Endothelial cell of umbilical vein (primary cell): ENCODE results near the gene DEFB110. TPM values are rescaled to one million over a fixed set of nuclear protein-coding genes. Genes with fewer than 3 reads are reported as not detected.

Experiments
- BruUV-seq: library from RNA; stranded (reverse); fragments of 400-500 nt; replicated peaks from 2 replicates; lab custom pipeline; 2021; lab: Mats Ljungman, UMichigan
- CTCF ChIA-PET: fragments of 300-600, 350-600 bp; sonication (Branson Sonifier 250); formaldehyde crosslinking; loops from one replicate; lab custom pipeline; 2021; ENCODE audit warnings: antibody characterized with exemption, inconsistent platforms; lab: Charles Lee
- POLR2A ChIA-PET: fragments of 300-600, 350-600 bp; sonication (Branson Sonifier 250); formaldehyde crosslinking; loops from one replicate; lab custom pipeline; 2021; ENCODE audit warnings: antibody characterized with exemption, inconsistent platforms; lab: Charles Lee
- DNase-seq: peaks from one replicate; pipeline ENCODE4 v3.0.0-alpha.2; 2011; ENCODE audit warnings: low read depth, low spot score
- FAIRE-seq: peaks from 2 replicates; lab custom pipeline; 2011; peaks lifted over from hg19 to GRCh38; lab: Jason Lieb, UNC
- H2AFZ ChIP-seq: 2 replicates; pipeline ENCODE4 v1.6.0; 2012; ENCODE audit warnings: low read depth, low read length, control low read depth, inconsistent platforms
- H3K27ac ChIP-seq: 2 replicates; pipeline ENCODE4 v1.5.1; 2011; ENCODE audit warnings: low read depth, mild to moderate bottlenecking, control low read depth, low read length, moderate library complexity; ENCODE audit not compliant: insufficient read depth
- H3K27me3 ChIP-seq, 2 experiments: 2 replicates each; pipeline versions ENCODE4 v1.6.0 to v1.6.1; 2011; ENCODE audit warnings: low read length in 2 of 2, mixed read lengths in 1 of 2; ENCODE audit not compliant: control insufficient read depth in 2 of 2, insufficient read depth in 2 of 2
- H3K36me3 ChIP-seq, 2 experiments: 2 replicates in 1 of 2; 3 replicates in 1 of 2; pipeline ENCODE4 v1.5.1; 2011; ENCODE audit warnings: low read length in 2 of 2, mild to moderate bottlenecking in 1 of 2, moderate library complexity in 1 of 2; ENCODE audit not compliant: control insufficient read depth in 2 of 2, insufficient read depth in 2 of 2; ENCODE audit errors: extremely low read depth in 1 of 2
- H3K4me1 ChIP-seq: 3 replicates; pipeline ENCODE4 v1.5.1; 2011; ENCODE audit warnings: mild to moderate bottlenecking, low read length; ENCODE audit not compliant: control insufficient read depth, insufficient read depth; ENCODE audit errors: extremely low read depth
- H3K4me2 ChIP-seq: 2 replicates; pipeline ENCODE4 v1.6.1; 2011; ENCODE audit warnings: low read length, control low read depth, mixed read lengths; ENCODE audit not compliant: insufficient read depth
- H3K4me3 ChIP-seq, 3 experiments: fragments of 200-600 bp in 1 of 3; sonication (generic), shearing (Covaris generic) in 1 of 3; replicated peaks in 1 of 3; 2 replicates each; pipeline ENCODE4 v1.5.1; 2011 to 2016; ENCODE audit warnings: control low read depth in 3 of 3, low read length in 3 of 3, mild to moderate bottlenecking in 2 of 3, inconsistent platforms in 1 of 3, low read depth in 1 of 3, moderate library complexity in 1 of 3; ENCODE audit not compliant: insufficient read depth in 1 of 3
- H3K79me2 ChIP-seq: 2 replicates; pipeline ENCODE4 v1.6.0; 2012; ENCODE audit warnings: low read length, inconsistent platforms; ENCODE audit not compliant: control insufficient read depth, insufficient read depth
- H3K9ac ChIP-seq: replicated peaks from 2 replicates; pipeline ENCODE3; 2011; ENCODE audit warnings: low read length, control low read depth; ENCODE audit not compliant: insufficient read depth; ENCODE audit errors: extremely low read depth
- H3K9me1 ChIP-seq: replicated peaks from 3 replicates; pipeline ENCODE4 v1.6.0; 2011; ENCODE audit warnings: mild to moderate bottlenecking, low read length; ENCODE audit not compliant: control insufficient read depth, insufficient read depth; ENCODE audit errors: extremely low read depth
- H3K9me3 ChIP-seq: replicated peaks from 2 replicates; pipeline ENCODE4 v1.5.1; 2012; ENCODE audit warnings: low read length, inconsistent platforms; ENCODE audit not compliant: control insufficient read depth, insufficient read depth
- H4K20me1 ChIP-seq: replicated peaks from 2 replicates; pipeline ENCODE3; 2011; ENCODE audit warnings: mild to moderate bottlenecking, low read length; ENCODE audit not compliant: control insufficient read depth, insufficient read depth; ENCODE audit errors: extremely low read depth
- EZH2 ChIP-seq: IDR thresholded peaks from 2 replicates; pipeline ENCODE4 v1.6.1; 2012; ENCODE audit warnings: borderline replicate concordance, low read depth, mild to moderate bottlenecking, moderate library complexity, low read length, inconsistent platforms; ENCODE audit not compliant: severe bottlenecking
- GATA2 ChIP-seq: IDR thresholded peaks from 2 replicates; pipeline ENCODE4 v1.7.0; 2011; ENCODE audit warnings: low read depth, mild to moderate bottlenecking, moderate library complexity, mixed read lengths, low read length; ENCODE audit not compliant: insufficient read length, insufficient read depth
- JUN ChIP-seq: IDR thresholded peaks from 2 replicates; pipeline ENCODE4 v1.6.1; 2011; ENCODE audit warnings: borderline replicate concordance, low read depth; ENCODE audit not compliant: insufficient read length, insufficient read depth
- MYC ChIP-seq: IDR thresholded peaks from one replicate; pipeline ENCODE4 v1.6.1; 2011; ENCODE audit warnings: mild to moderate bottlenecking, low read depth, low read length
- POLR2A ChIP-seq: IDR thresholded peaks from 2 replicates; pipeline ENCODE4 v1.6.1; 2012; ENCODE audit warnings: low read depth, mild to moderate bottlenecking, control low read depth, low read length
- dilution Hi-C: fragments of 300-500 bp; cut with MboI; formaldehyde crosslinking; loops from one replicate; pipeline ENCODE4 v1.15.0; 2019; ENCODE audit warnings: low sequenced_read_pairs; ENCODE audit not compliant: extremely low pct_ligation_motif_present
- intact Hi-C: fragments of 100-400 bp; cut with micrococcal nuclease; formaldehyde crosslinking; loops from one replicate; pipeline ENCODE4 v1.10.0; 2022
- polyA plus RNA-seq, 4 experiments: library from polyadenylated mRNA; depleted of rRNA in 3 of 4; stranded (reverse) in 3 of 4; unstranded in 1 of 4; fragments of >200 nt; gene quantifications; 2 replicates each; pipeline versions ENCODE4 v1.2.1 to v1.2.3, GENCODE V29; 2011 to 2012; ENCODE audit warnings: missing spikeins in 1 of 4
- total RNA-seq: library from RNA; stranded (reverse); gene quantifications from 2 replicates; pipeline ENCODE4 v1.2.3, GENCODE V29; 2021
- TF ChIP-seq, protein P1 (sequence below): IDR thresholded peaks from 2 replicates; pipeline ENCODE4 v1.6.1; 2011; ENCODE audit not compliant: insufficient read depth, insufficient read length
- TF ChIP-seq, protein P2 (sequence below), 2 donors: IDR thresholded peaks; 1 replicate in 1 of 2; 2 replicates in 1 of 2; pipeline ENCODE4 v1.5.1; 2011; ENCODE audit warnings: low read length in 2 of 2, mild to moderate bottlenecking in 2 of 2, moderate library complexity in 2 of 2, control low read depth in 1 of 2, inconsistent platforms in 1 of 2, low read depth in 1 of 2; ENCODE audit not compliant: insufficient read depth in 1 of 2; ENCODE audit errors: extremely low read depth in 1 of 2

DEFB110 gene
- total and polyA plus RNA-seq, 2 donors (not counting 3 experiments of a cell fraction or from before 2014, with no cell fraction given) = not detected

DNA sequence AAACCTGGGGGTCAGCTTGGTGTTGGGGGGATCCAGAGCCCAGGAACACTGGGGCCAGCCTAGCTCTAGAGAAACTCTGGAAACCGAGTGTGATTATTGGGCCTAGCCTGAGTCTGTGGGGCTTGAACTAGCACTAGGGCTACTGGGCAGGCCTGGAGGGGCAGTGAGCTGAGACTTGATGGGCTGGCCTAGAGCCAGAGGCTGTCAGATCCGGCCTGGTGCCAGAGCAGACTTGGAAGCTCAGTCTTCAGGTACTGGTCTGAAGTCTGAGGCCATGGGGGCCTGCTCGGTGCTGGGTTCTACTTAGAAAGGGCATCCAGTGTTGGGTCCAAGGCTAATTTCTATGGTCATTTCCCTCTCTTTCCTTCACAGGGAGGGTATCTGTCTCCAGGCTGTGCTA is 25.2 kb upstream of the DEFB110 start:
- intact Hi-C loops = no loop called here
- no peak overlapping the region for H3K27ac ChIP-seq

GRCh38 chr6:50030777-50031562 is 9.2 kb upstream of the DEFB110 start:
- Histone ChIP-seq H3K27ac (no peak overlapping the region), H3K4me1 (no peaks in the 10 kb centered on the region), H4K20me1 (no peaks in the 10 kb centered on the region), H2AFZ (no peak overlapping the region), H3K4me3 (no peak overlapping the region), H3K9ac (no peak overlapping the region), H3K4me2 (no peak overlapping the region), H3K9me3 (no peaks in the 10 kb centered on the region), H3K27me3 (no peaks in the 10 kb centered on the region), H3K36me3 (no peaks in the 10 kb centered on the region), H3K79me2 (no peaks in the 10 kb centered on the region), H3K9me1 (no peaks in the 10 kb centered on the region)
- POLR2A ChIA-PET = no interaction called here
- intact Hi-C loops (no loop called here), dilution Hi-C loops (no loop called here)
- CTCF ChIA-PET = no interaction called here
- BruUV-seq = no TSS peak
- TF ChIP-seq, protein P1, sequence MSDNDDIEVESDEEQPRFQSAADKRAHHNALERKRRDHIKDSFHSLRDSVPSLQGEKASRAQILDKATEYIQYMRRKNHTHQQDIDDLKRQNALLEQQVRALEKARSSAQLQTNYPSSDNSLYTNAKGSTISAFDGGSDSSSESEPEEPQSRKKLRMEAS = no peak
- TF ChIP-seq, protein P2, sequence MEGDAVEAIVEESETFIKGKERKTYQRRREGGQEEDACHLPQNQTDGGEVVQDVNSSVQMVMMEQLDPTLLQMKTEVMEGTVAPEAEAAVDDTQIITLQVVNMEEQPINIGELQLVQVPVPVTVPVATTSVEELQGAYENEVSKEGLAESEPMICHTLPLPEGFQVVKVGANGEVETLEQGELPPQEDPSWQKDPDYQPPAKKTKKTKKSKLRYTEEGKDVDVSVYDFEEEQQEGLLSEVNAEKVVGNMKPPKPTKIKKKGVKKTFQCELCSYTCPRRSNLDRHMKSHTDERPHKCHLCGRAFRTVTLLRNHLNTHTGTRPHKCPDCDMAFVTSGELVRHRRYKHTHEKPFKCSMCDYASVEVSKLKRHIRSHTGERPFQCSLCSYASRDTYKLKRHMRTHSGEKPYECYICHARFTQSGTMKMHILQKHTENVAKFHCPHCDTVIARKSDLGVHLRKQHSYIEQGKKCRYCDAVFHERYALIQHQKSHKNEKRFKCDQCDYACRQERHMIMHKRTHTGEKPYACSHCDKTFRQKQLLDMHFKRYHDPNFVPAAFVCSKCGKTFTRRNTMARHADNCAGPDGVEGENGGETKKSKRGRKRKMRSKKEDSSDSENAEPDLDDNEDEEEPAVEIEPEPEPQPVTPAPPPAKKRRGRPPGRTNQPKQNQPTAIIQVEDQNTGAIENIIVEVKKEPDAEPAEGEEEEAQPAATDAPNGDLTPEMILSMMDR (IDR thresholded peaks at IDR 0.05; ENCODE audit: extremely low read depth in 1 of 2, insufficient read depth in 1 of 2, low read depth in 1 of 2, low read length in 2 of 2) = no peak
- TF ChIP-seq MYC (no peak), POLR2A (no peak), GATA2 (no peak), EZH2 (no peak)
- no peak for FAIRE-seq
- no peak for DNase-seq

More for the DNA sequence above, 25.2 kb upstream of the DEFB110 start:
- Histone ChIP-seq H3K4me2 (no peak overlapping the region), H3K9me1 (no peaks in the 10 kb centered on the region), H3K4me1 (no peaks in the 10 kb centered on the region), H3K79me2 (no peaks in the 10 kb centered on the region), H4K20me1 (no peaks in the 10 kb centered on the region), H3K9ac (no peak overlapping the region), H3K9me3 (no peaks in the 10 kb centered on the region), H2AFZ (no peak overlapping the region), H3K27me3 (no peaks in the 10 kb centered on the region), H3K4me3 (no peak overlapping the region), H3K36me3 (no peaks in the 10 kb centered on the region)
- FAIRE-seq (no peak), DNase-seq (no peak)
- CTCF ChIA-PET = no interaction called here
- no TSS peak for BruUV-seq
- dilution Hi-C loops = no loop called here
- TF ChIP-seq, protein P1 = no peak
- TF ChIP-seq EZH2 (no peak), MYC (no peak), JUN (no peak)
- POLR2A ChIA-PET = no interaction called here
